ENCODE measurements around the gene NR3C1. TPM values are rescaled to one million over a fixed set of nuclear protein-coding genes. Genes with fewer than 3 reads are reported as not detected.

NR3C1 gene
- total RNA-seq, 6 experiments from 2014 or later = 27.3 to 60.1 (median 47.2) TPM

DNA sequence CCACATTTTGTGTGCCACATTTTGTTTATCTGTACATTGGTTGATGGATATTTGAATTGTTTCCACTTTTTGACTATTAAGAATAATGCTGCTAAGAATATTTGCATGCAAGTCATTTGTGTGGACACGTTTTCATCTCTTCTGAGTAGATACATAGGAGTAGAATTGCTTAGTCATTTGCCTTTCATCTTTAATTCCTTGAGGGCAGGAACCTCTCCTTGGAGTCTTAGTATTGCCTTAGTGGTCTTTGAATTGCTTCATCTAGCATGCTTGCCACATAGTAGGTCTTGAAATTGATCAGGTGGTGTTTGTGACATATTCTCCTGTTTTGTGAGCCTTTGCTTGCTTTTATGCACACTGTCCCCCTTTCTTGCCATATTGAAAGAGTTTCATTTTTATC lies 128.5 kb downstream of the NR3C1 start:
- Histone ChIP-seq H3K9me3 (no peaks in the 10 kb centered on the region), H3K27ac (no peak overlapping the region), H3K4me3 (no peak overlapping the region), H3K36me3 (no peaks in the 10 kb centered on the region), H3K27me3 (no peaks in the 10 kb centered on the region), H3K4me1 (peaks cover 0 to 17% (median 2%) of the 10 kb centered on the region in 4 donors)
- no peak for TF ChIP-seq CTCF (IDR thresholded peaks at IDR 0.05)
- TF ChIP-seq POLR2A (IDR thresholded peaks at IDR 0.05) = no peak
- ATAC-seq (no peak), DNase-seq (no peak)
- intact Hi-C loops (cut with DNase I) = no loop called here
- WGBS (ENCODE audit: insufficient coverage, low coverage, low lambda C conversion rate, missing lambda C conversion rate) = 100% methylated on average over 1 of the region's 1 CpG

DNA sequence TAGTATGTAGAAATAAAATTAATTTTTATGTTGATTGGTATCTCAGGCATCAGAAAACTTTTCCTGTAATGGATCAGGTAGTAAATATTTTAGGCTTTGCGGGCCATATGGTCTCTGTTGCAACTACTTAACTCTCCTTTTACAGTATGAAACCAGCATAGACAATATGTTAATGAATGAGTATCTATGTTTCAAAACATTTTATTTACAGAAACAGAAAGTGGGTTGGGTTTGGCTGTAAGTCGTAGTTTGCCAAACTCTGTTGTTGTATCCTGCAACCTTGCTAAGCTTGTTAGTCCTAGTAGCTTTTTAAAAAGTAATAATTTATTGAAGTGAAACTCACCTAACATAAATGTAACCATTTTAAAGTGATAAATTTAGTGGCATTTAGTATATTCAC lies 132.1 kb downstream of the NR3C1 start:
- TF ChIP-seq POLR2A (IDR thresholded peaks at IDR 0.05) (no peak), CTCF (IDR thresholded peaks at IDR 0.05) (no peak)
- Histone ChIP-seq H3K27me3 (no peaks in the 10 kb centered on the region), H3K36me3 (no peaks in the 10 kb centered on the region), H3K9me3 (no peaks in the 10 kb centered on the region), H3K4me3 (no peak overlapping the region), H3K27ac (no peak overlapping the region), H3K4me1 (no peaks in the 10 kb centered on the region)
- WGBS (ENCODE audit: insufficient coverage, low coverage, low lambda C conversion rate, missing lambda C conversion rate) = 54% methylated on average over 2 of the region's 2 CpGs
- intact Hi-C loops (cut with DNase I) = no loop called here
- DNase-seq (no peak), ATAC-seq (peak in 1 of 4 donors; percentile 47)

- no peak overlapping the region for H3K27ac ChIP-seq
- ATAC-seq (no peak), DNase-seq (no peak)
- H3K36me3 ChIP-seq = no peaks in the 10 kb centered on the region
- H3K9me3 ChIP-seq = no peaks in the 10 kb centered on the region
- TF ChIP-seq CTCF (IDR thresholded peaks at IDR 0.05) (no peak), POLR2A (IDR thresholded peaks at IDR 0.05) (no peak)
- no peak overlapping the region for H3K4me3 ChIP-seq
- 90% methylated on average over 2 of the region's 2 CpGs for WGBS (ENCODE audit: insufficient coverage, low coverage, low lambda C conversion rate, missing lambda C conversion rate)
- H3K4me1 ChIP-seq = no peaks in the 10 kb centered on the region
- H3K27me3 ChIP-seq = no peaks in the 10 kb centered on the region
- intact Hi-C loops (cut with DNase I) = no loop called here
Measured at GRCh38 chr5:143268388-143268787, 135.1 kb downstream of the NR3C1 start.

- DNase-seq = no peak
- ATAC-seq = no peak
- no peak overlapping the region for H3K27ac ChIP-seq
- no peaks in the 10 kb centered on the region for H3K4me1 ChIP-seq
- 94% methylated on average over 2 of the region's 2 CpGs for WGBS (ENCODE audit: insufficient coverage, low coverage, low lambda C conversion rate, missing lambda C conversion rate)
- no peak overlapping the region for H3K4me3 ChIP-seq
- H3K36me3 ChIP-seq = no peaks in the 10 kb centered on the region
- H3K27me3 ChIP-seq = no peaks in the 10 kb centered on the region
- no peaks in the 10 kb centered on the region for H3K9me3 ChIP-seq
- TF ChIP-seq POLR2A (IDR thresholded peaks at IDR 0.05) (no peak), CTCF (IDR thresholded peaks at IDR 0.05) (no peak)
- intact Hi-C loops (cut with DNase I) = no loop called here
Measured at GRCh38 chr5:143267186-143267585, 136.3 kb downstream of the NR3C1 start.

GRCh38 chr5:143265995-143266394 lies 137.5 kb downstream of the NR3C1 start:
- TF ChIP-seq CTCF (IDR thresholded peaks at IDR 0.05) (no peak), POLR2A (IDR thresholded peaks at IDR 0.05) (no peak)
- DNase-seq (no peak), ATAC-seq (no peak)
- WGBS (ENCODE audit: insufficient coverage, low coverage, low lambda C conversion rate, missing lambda C conversion rate) = 100% methylated on average over 2 of the region's 2 CpGs
- no peak overlapping the region for H3K4me3 ChIP-seq
- H3K27ac ChIP-seq = no peak overlapping the region
- H3K4me1 ChIP-seq = no peaks in the 10 kb centered on the region
- H3K27me3 ChIP-seq = no peaks in the 10 kb centered on the region
- intact Hi-C loops (cut with DNase I) = no loop called here
- no peaks in the 10 kb centered on the region for H3K9me3 ChIP-seq
- H3K36me3 ChIP-seq = no peaks in the 10 kb centered on the region

Data from right lobe of liver (tissue), 6 donors.